CD4-positive, alpha-beta T cell treated with Interleukin-4 for 4 hours (primary cell): Measurements from ENCODE around the gene CDIP1.
"Not testable (repeated sequence)": the region's sequence is repeated elsewhere in the genome, so short reads cannot be mapped to it uniquely, and the experiment has no call there.

ENCODE experiments used
- DNase-seq: peaks from one replicate; pipeline ENCODE4 v3.0.0-alpha.2; 2020

Gene CDIP1

GRCh38 chr16:4538350-4539235 lies at the start of gene CDIP1:
TSS of gene CDIP1 (minus strand) at chr16:4538773. CDS start at chr16:4514130, 24,643 bp downstream.
- DNase-seq, result peak; percentile 94

DNA sequence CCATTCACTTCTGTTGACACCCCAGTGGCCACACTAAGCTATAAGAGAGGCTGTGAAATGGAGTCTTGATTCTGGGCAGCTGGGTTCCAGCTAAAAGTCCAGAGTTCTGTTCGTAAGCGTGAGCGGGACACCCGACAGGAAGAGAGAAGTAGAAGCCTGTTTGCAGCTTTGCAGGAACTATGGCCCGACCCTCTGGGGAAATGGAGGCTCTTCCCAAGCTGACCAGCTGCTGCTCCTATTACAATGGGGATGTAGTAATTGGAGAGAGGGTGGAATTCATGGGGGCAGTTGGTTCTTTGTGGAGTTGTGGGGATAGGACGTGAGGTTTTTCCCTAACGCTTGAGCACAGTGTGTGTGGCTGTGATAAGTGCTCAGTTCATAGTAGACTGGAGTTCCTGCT lies 47.7 kb upstream of the CDIP1 start:
- DNase-seq, result no peak

GRCh38 chr16:4583906-4584305 lies 45.3 kb upstream of the CDIP1 start:
- DNase-seq, result no peak

- no peak for DNase-seq
Observed at GRCh38 chr16:4580250-4580649, 41.7 kb upstream of the CDIP1 start.

GRCh38 chr16:4578961-4579530 lies 40.5 kb upstream of the CDIP1 start:
- DNase-seq, result no peak

GRCh38 chr16:4576008-4576407 lies 37.4 kb upstream of the CDIP1 start:
- DNase-seq, result no peak

GRCh38 chr16:4574919-4575705 lies 36.5 kb upstream of the CDIP1 start:
- DNase-seq, result no peak

DNA sequence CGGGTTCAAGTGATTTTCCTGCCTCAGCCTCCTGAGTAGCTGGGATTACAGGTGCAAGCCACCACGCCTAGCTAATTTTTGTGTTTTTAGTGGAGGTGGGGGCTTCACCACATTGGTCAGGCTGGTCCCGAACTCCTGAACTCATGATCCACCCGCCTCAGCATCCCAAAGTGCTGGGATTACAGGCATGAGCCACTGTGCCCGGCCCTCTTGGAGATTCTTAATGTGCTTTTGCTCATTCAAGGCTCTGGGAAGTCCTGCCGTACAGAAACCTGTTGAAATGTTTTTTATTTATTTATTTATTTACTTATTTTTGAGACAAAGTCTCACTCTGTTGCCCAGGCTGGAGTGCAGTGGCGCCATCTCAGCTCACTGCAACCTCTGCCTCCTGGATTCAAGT lies 35.4 kb upstream of the CDIP1 start:
- not testable (repeated sequence) for DNase-seq

DNA sequence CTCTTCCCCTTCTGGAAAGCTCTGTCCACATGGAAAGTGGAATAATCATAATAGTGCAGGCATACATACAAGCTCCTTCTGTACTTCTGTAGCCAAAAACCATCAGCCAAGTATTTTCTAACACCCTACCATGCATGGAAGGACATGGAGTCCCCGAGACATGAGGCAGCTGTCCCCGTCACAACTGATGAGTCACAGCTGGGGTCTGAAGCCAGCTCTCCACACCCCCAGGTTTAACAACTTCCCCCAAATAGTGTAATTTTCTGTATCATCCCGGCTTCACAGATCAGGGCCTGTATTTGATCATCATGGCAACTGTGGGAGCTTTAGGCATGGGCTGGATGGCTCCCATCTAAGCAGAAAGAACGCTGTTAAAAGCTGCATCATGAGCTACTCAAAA lies 34.1 kb upstream of the CDIP1 start:
- DNase-seq, result no peak

- no peak for DNase-seq
Observed at GRCh38 chr16:4570688-4571321, 32.2 kb upstream of the CDIP1 start.

DNA sequence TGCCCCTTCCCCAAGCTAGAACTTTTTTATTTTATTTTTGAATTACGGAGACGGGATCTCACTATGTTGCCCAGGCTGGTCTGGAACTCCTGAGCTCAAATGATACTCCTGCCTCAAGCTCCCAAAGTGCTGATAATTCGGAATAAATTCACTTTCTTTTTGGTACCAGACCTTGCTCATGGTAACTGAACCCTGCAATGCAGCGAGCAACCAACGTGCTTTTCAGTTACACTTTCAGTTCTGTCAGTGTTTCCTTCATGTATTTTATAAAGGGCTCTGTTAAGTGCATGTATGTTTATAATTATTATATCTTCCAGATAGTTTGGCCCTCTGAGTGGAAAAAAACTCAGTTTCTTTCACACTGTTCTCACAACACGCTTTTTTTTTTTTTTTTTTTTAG lies 31.5 kb upstream of the CDIP1 start:
- no peak for DNase-seq

GRCh38 chr16:4566144-4566543 lies 27.6 kb upstream of the CDIP1 start:
- DNase-seq, result no peak

DNA sequence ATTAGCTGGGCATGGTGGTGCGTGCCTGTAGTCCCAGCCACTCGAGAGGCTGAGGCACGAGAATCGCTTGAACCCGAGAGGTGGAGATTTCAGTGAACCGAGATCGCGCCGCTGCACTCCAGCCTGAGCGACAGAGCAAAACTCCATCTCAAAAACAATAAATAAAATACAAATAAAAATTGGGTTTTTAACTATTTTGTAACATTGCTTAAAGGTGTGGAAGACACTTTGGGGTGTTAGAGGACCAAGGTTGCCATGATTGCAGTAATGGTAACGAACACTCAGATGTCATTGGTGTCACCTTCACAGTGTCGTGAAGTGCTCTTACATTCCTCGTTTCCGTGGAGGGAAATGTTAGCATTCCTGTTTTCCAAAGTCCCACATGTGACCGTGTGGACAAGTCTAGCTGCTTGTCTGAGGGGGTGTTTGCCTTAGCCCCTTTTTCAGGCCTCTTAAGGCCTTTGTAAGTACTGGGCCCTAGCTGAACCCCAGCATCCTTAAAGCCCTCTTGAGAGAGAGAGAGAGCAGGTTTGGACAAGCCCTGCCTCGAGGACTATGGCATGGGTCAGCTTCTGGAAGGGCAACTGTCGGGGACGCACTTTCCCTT lies 26.2 kb upstream of the CDIP1 start:
- DNase-seq, result no peak

DNA sequence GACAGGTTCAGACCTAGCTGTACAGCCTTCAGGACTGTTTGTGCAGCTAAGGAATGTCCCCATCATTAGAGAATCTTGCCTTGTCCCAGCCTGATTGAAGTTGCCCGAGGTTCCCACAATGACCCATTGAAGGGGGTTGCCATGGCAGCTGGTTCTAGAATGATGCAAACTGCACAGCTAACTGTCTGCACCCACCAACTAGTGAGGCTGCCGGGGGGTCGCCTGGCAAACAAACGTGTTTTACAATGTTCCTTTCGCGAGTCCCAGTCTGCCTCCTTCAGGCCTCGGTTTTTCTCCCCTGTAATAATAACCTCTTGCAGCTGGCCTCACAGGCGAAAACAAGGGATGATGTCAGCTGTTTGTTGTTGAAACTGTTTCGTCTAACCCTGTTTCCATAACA lies 23.0 kb upstream of the CDIP1 start:
- DNase-seq, result no peak

DNA sequence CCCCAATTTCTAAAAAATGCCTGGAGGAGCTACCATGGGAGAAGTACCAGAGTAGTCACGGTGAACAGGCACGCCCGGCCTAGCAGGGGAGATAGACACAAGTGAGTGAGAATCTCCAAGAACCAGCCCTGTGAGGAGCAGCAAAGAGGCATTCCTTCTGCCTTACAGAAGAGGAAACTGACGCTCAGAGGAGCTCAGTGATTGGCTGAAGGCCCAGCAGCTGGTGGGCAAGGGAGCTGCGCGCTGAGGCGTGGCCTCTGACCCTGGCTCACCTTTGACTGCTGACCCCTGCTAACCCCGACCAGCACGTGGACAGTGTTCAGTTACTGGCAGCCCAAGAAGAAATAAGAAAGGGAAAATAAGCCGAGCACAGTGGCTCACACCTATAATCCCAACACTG lies 19.4 kb upstream of the CDIP1 start:
- no peak for DNase-seq

GRCh38 chr16:4556580-4556979 lies 18.0 kb upstream of the CDIP1 start:
- DNase-seq, result no peak

- no peak for DNase-seq
Observed at GRCh38 chr16:4556112-4556511, 17.5 kb upstream of the CDIP1 start, which contains the start of gene C16orf96. TSS of gene C16orf96 (plus strand) at chr16:4556340. CDS start at chr16:4556490, 150 bp downstream.

- DNase-seq, result no peak
Observed at GRCh38 chr16:4552541-4552940, 14.0 kb upstream of the CDIP1 start.

DNA sequence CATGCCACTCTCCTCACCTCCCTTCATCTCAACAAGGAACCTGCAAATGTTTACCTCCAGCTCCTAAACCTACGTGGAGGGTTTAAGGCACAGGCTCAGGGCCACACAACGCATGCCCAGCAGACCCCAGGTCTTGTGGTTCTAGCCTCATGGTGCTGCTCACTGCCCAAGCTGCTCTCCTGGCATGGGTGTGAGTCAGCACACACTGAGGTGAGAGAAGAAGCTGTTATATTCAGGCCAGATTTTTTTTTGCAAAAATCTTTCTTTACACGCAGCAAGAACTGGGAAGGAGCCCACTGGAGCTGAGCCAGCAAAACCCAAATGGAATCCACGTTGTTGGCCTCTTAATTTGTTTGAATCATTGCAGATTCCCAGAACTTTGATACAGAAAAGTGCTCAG lies 12.0 kb upstream of the CDIP1 start:
- no peak for DNase-seq

- no peak for DNase-seq
Observed at GRCh38 chr16:4548124-4548523, 9.6 kb upstream of the CDIP1 start.

GRCh38 chr16:4544473-4544872 lies 5.9 kb upstream of the CDIP1 start:
- no peak for DNase-seq

DNA sequence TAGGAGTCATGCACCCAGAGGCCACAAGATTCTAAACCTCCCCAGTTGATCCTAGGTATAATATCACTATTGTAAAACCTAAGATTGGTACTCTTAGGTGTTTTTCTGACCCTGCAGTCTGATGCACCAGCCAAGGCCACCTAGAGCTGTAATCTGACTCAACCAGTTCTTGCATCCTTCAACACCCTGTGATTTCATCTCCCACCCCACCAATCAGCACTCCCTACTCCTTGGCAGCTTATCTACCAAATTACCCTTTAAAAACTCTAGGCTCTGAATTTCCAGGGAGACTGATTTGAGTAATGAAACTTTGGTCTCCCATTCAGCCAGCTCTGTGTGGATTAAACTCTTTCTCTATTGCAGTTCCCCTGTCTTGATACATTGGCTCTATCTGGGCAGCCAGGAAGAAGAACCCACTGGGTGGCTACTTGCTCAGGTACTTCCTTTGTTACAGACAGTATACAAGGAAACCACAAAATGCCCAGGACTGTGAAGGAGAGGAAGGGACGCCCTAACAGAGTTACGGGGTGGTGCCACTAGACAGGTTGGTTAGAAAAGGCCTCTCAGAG lies 1.2 kb upstream of the CDIP1 start:
- no peak for DNase-seq
